Duodenal mucosa (tissue), 2 donors: ENCODE data around the gene LITAF.

Source experiments
- H3K27ac ChIP-seq: one replicate; pipeline ENCODE4 v1.7.0; 2013; ENCODE audit warnings: low read depth, low read length
- H3K27me3 ChIP-seq, 2 donors: one replicate each; pipeline ENCODE4 v1.7.0; 2013; ENCODE audit warnings: low read length in 2 of 2, control low read depth in 1 of 2; ENCODE audit not compliant: insufficient read depth in 2 of 2, control insufficient read depth in 1 of 2
- H3K36me3 ChIP-seq, 2 donors: one replicate each; pipeline ENCODE4 v1.7.0; 2013; ENCODE audit warnings: low read length in 2 of 2, control low read depth in 1 of 2; ENCODE audit not compliant: insufficient read depth in 2 of 2, control insufficient read depth in 1 of 2
- H3K4me1 ChIP-seq, 2 donors: one replicate each; pipeline ENCODE4 v1.7.0; 2013; ENCODE audit warnings: low read length in 2 of 2, control low read depth in 1 of 2; ENCODE audit not compliant: insufficient read depth in 2 of 2, control insufficient read depth in 1 of 2
- H3K4me3 ChIP-seq, 2 donors: one replicate each; pipeline ENCODE4 v1.7.0; 2013; ENCODE audit warnings: low read length in 2 of 2, low read depth in 1 of 2
- H3K9ac ChIP-seq, 2 donors: one replicate each; pipeline ENCODE4 v1.7.0; 2013; ENCODE audit warnings: low read length in 2 of 2, low read depth in 1 of 2
- H3K9me3 ChIP-seq, 2 donors: one replicate each; pipeline ENCODE4 v1.7.0; 2013; ENCODE audit warnings: low read length in 2 of 2, control low read depth in 1 of 2; ENCODE audit not compliant: control insufficient read depth in 1 of 2

Gene LITAF

GRCh38 chr16:11586856-11587642, at the start of gene LITAF:
Gene LITAF (minus strand): TSS chr16:11586919. CDS start chr16:11556730, 30,189 bp downstream.
- peaks cover 4% of the 10 kb centered on the region in 2 donors for H3K27me3 ChIP-seq

GRCh38 chr16:11636172-11636721, 49.5 kb upstream of the LITAF start:
- H3K4me3 ChIP-seq, result peak overlapping the region in 1 of 2 donors; percentile 28
- H3K4me1 ChIP-seq, result peaks cover 20 to 33% of the 10 kb centered on the region in 2 donors
- H3K9ac ChIP-seq, result no peak overlapping the region
- H3K27ac ChIP-seq, result no peak overlapping the region
- H3K9me3 ChIP-seq, result no peaks in the 10 kb centered on the region
- no peaks in the 10 kb centered on the region for H3K27me3 ChIP-seq
- H3K36me3 ChIP-seq, result no peaks in the 10 kb centered on the region

More at GRCh38 chr16:11586856-11587642, at the start of gene LITAF:
- no peaks in the 10 kb centered on the region for H3K36me3 ChIP-seq
- H3K27ac ChIP-seq, result peak within 1 kb of the TSS; percentile 91
- H3K9ac ChIP-seq, result peak within 1 kb of the TSS; percentile 83 to 86
- peaks cover 34 to 44% of the 10 kb centered on the region in 2 donors for H3K4me1 ChIP-seq
- H3K4me3 ChIP-seq, result peak within 1 kb of the TSS; percentile 80 to 85
- H3K9me3 ChIP-seq, result no peaks in the 10 kb centered on the region

- peaks cover 15 to 28% of the 10 kb centered on the region in 2 donors for H3K4me1 ChIP-seq
- H3K27ac ChIP-seq, result no peak overlapping the region
- H3K36me3 ChIP-seq, result no peaks in the 10 kb centered on the region
- peak overlapping the region in 1 of 2 donors; percentile 28 for H3K4me3 ChIP-seq
- H3K9me3 ChIP-seq, result no peaks in the 10 kb centered on the region
- H3K27me3 ChIP-seq, result no peaks in the 10 kb centered on the region
- peak overlapping the region in 1 of 2 donors; percentile 45 for H3K9ac ChIP-seq
Measured at GRCh38 chr16:11635679-11636171, 49.0 kb upstream of the LITAF start.

- peaks cover 11 to 25% of the 10 kb centered on the region in 2 donors for H3K4me1 ChIP-seq
- peak overlapping the region in 1 of 2 donors; percentile 45 for H3K9ac ChIP-seq
- peak overlapping the region in 1 of 2 donors; percentile 23 for H3K4me3 ChIP-seq
- no peaks in the 10 kb centered on the region for H3K36me3 ChIP-seq
- no peaks in the 10 kb centered on the region for H3K27me3 ChIP-seq
- H3K27ac ChIP-seq, result no peak overlapping the region
- H3K9me3 ChIP-seq, result no peaks in the 10 kb centered on the region
Measured at GRCh38 chr16:11635113-11635652, 48.5 kb upstream of the LITAF start.

GRCh38 chr16:11634312-11634711, 47.6 kb upstream of the LITAF start:
- no peaks in the 10 kb centered on the region for H3K27me3 ChIP-seq
- H3K36me3 ChIP-seq, result no peaks in the 10 kb centered on the region
- no peaks in the 10 kb centered on the region for H3K9me3 ChIP-seq
- peaks cover 17 to 27% of the 10 kb centered on the region in 2 donors for H3K4me1 ChIP-seq
- no peak overlapping the region for H3K27ac ChIP-seq
- H3K4me3 ChIP-seq, result no peak overlapping the region
- H3K9ac ChIP-seq, result no peak overlapping the region

GRCh38 chr16:11633113-11633512, 46.4 kb upstream of the LITAF start:
- H3K27me3 ChIP-seq, result no peaks in the 10 kb centered on the region
- no peak overlapping the region for H3K4me3 ChIP-seq
- H3K27ac ChIP-seq, result peak overlapping the region; percentile 36
- peaks cover 19 to 27% of the 10 kb centered on the region in 2 donors for H3K4me1 ChIP-seq
- no peak overlapping the region for H3K9ac ChIP-seq
- H3K9me3 ChIP-seq, result no peaks in the 10 kb centered on the region
- no peaks in the 10 kb centered on the region for H3K36me3 ChIP-seq

- Histone ChIP-seq H3K4me1 (peaks cover 20 to 27% of the 10 kb centered on the region in 2 donors), H3K4me3 (no peak overlapping the region), H3K36me3 (no peaks in the 10 kb centered on the region), H3K9ac (no peak overlapping the region), H3K27ac (peak overlapping the region; percentile 36), H3K9me3 (no peaks in the 10 kb centered on the region), H3K27me3 (no peaks in the 10 kb centered on the region)
Measured at GRCh38 chr16:11632455-11632939, 45.8 kb upstream of the LITAF start.

GRCh38 chr16:11631214-11631613, 44.5 kb upstream of the LITAF start:
- H3K27ac ChIP-seq, result no peak overlapping the region
- H3K4me3 ChIP-seq, result no peak overlapping the region
- no peak overlapping the region for H3K9ac ChIP-seq
- H3K27me3 ChIP-seq, result no peaks in the 10 kb centered on the region
- H3K9me3 ChIP-seq, result no peaks in the 10 kb centered on the region
- H3K36me3 ChIP-seq, result no peaks in the 10 kb centered on the region
- peaks cover 20 to 27% of the 10 kb centered on the region in 2 donors for H3K4me1 ChIP-seq

DNA sequence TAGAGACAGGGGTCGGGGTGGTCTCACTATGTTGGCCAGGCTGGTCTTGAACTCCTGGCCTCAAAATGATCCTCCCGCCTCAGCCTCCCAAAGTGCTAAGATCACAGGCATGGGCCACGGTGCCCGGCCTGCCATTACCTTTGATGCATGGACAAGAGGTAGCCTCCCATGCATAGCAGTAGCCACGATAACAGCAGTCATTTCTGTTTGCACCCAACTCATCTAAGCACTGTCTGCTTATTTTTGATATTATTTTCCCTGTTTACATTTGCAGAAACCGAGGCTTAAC, 44.0 kb upstream of the LITAF start:
- Histone ChIP-seq H3K4me3 (no peak overlapping the region), H3K36me3 (no peaks in the 10 kb centered on the region), H3K27me3 (no peaks in the 10 kb centered on the region), H3K4me1 (peaks cover 17 to 22% of the 10 kb centered on the region in 2 donors), H3K9me3 (no peaks in the 10 kb centered on the region), H3K27ac (no peak overlapping the region), H3K9ac (no peak overlapping the region)
